Measurements from ENCODE around the gene NOB1. TPM values are rescaled to one million over a fixed set of nuclear protein-coding genes. Genes with fewer than 3 reads are reported as not detected.
"Not testable (repeated sequence)": the region's sequence is repeated elsewhere in the genome, so short reads cannot be mapped to it uniquely, and the experiment has no call there.

Gene NOB1
- 42.0 TPM for polyA plus RNA-seq (2013, experiment 1 of 2; ENCODE audit: insufficient read length)
- 38.9 TPM for polyA plus RNA-seq (2013, experiment 2 of 2; ENCODE audit: insufficient read length)

DNA sequence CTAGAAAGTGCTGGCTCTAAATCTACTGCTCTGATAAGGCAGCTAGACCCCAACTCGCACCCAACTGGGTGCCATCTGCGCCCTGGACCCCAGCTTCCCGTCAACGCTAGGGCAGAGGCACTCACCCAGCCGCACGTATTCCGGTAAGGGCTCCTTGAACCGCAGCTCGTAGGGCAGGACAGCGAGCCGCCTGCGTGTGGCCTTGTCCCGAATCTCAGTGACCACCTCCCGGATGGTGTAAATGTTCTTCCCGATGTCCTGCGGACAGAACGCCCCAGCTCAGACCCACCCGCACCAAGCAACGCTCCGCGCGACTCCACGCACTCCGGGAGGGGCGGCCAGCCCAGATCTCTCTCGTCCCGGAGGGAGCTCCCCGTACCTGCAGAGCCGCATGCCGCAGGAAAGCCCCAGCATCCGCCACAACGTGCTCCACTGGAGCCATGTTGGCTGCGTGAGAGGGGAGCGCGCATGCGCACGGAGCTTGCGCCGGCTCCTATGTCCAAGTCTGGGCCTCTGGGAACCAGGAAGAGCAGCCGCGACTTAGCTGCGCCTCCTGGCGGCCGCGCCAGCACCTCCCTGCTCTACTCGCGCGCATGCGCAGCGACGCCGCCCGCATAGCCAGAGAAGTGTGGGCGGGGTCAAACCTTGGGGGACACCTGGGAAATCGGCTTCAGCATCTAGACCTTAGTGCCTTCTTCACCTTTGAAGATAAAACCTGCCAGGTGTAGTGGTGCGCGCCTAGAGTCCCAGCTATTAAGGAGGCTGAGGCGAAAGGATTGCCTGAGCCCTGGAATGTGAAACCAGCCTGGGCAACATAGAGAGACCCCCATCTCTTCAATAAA lies at the start of gene NOB1:
Gene NOB1, minus strand, starts transcription at position 458 of the 842 bp plus-strand sequence. Its CDS starts 16 bp downstream, at position 442.
- peak; percentile 95 for DNase-seq

DNA sequence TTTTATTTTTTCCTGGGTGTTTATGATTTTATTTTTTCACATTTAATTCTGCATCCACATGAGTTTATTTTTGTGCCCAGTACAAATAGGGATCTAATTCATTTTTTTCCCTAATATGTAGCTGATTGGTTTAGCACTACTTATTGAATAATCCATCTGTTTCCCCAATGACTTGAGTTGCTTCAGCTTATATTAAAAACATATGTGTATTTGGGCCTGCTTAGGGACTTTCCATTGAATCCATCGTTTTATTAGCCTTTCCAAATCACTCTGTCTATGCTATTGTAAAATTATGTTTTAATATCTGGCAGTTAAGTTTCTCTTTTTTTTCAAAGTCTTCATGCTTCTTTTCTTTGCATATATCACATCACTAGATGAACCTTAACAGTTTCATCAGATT lies 49.6 kb upstream of the NOB1 start:
- DNase-seq, result no peak

DNA sequence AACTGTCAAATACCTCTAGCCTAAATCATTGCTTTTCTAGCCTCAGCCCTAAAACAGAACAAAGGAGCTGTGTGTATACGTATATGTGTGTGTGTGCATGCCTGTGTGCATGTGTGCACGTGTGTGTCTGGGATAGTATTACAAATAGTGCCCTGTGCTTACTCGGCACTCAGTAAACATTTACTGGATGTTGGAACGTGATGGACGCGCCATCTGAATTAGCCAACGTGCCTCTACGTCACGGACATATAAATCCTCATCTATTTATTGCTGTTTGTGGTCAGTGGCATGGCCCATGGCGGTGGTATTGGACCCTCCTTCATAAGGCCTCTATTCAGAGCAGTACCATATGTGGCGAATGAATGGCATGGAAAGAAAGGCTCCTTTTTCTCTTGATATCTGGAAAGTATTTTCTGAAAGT lies 44.9 kb upstream of the NOB1 start:
- no peak for DNase-seq

DNA sequence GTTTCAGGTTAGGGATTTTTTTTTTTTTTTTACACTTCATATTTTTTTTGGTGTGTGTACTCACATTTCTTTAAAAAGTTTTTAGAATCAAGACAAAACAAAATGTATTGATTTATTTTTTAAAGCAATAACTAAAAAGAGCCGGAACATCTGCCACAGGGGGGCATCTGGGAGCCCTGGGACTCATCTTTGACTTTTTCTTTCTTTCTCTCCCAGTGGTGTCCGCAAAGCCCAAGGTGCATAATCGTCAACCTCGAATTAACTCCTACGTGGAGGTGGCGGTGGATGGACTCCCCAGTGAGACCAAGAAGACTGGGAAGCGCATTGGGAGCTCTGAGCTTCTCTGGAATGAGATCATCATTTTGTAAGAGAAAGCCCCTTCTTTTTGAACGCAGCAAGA lies 43.7 kb upstream of the NOB1 start:
- DNase-seq, result no peak

DNA sequence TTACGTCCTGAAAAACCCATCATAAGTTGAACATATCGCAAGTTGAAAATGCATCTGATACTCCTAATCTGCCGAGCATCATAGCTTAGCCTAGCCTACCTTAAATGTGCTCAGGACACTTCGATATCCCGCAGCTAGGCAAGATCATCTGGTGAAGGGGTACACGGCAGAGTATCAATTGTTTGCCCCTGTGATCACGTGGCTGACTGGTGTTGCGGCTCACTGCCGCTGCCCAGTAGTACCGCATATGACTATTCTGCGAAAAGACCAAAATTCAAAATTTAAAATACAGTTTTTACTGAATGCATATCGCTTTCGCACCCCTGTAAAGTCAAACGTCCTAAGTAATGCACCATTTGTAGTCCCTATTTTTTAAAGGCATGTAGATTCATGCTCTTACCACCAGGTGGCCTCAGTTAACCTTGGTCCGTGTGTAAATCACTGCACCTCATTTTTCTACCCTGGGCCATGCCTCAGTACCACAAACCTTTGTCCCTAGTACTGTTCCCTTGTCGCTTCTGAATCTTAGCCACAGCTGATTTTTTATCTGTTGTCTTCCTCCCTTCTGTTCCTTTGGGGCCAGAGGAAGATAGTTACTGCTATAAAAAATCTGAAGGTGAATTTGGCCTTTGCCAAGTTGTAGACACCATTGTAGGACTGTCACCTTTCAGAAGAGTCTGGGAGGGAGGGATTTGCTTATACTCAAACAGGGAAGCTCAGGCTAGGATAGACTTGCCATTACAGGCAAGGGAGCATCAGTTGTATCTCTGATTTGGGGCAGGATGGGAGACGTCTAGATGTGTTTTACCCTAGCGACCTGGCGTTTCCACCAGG lies 41.8 kb upstream of the NOB1 start:
- DNase-seq, result peak; percentile 70

DNA sequence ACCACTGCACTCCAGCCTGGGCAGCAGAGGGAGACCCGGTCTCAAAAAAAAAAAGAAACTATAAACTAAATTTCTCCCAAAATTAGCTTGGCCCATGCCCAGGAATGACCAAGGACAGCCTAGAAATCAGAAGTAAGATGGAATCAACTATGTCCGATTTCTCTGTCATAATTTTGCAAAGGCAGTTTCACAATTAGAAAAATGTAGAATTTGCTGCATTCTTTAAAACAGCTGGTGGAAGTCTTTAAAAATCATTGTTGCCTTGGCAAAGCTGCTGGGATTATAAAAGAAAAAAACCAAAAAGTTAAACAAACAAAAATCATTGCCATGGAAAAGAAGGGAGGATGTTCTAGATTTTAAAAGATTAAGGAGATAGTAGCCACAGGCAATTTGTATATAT lies 39.8 kb upstream of the NOB1 start:
- no peak for DNase-seq

DNA sequence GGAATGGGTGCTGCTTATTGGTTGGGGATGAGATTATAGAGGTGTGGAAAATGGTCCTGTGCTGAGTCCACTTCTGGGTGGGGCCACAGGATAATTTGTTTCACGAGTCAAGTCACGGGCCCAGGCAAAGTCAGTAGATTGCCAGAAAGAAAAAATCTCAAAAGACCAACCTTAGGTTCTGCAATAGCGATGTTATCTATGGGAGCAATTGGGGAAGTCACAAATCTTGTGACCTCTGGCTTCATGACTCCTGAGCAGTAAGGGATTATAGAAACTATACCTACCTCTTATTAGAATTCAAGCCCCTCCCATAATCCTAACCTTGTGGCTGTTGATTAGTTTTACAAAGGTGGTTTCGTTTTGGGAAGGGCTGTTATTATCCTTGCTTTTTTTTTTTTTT lies 38.8 kb upstream of the NOB1 start:
- DNase-seq, result no peak

DNA sequence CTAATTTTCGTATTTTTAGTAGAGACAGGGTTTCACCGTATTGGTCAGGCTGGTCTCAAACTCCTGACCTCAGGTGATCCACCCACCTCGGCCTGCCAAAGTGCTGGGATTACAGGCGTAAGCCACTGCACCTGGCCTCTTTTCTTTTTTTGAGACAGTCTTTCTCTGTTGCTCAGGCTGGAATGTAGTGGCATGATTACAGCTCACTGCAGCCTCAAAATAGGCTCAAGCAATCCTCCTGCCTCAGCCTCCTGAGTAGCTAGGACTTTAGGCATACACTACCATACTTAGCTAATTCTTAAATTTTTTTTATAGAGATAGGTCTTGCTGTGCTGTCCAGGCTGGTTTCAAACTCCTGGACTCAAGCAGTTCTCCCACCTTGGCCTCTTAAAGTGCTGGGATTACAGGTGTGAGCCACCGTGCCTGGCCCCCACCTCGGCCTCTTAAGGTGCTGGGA lies 36.7 kb upstream of the NOB1 start:
- not testable (repeated sequence) for DNase-seq

DNA sequence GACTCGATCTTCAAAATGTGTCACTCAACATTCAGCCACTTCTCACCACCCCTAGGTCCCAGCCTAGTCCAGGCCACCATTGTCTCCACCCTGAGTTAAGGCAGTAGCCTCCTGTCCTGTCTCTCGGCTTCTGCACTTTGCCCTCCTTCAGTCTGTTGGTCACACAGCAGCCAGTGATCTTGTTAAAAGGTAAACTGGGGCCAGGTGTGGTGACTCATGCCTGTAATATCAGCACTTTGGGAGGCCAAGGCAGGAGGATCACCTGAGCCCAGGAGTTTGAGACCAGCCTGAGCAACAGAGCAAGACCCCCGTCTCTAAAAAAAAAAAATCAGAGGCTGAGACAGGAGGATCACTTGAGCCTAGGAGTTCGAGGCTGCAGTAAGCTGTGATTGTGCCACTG lies 33.2 kb upstream of the NOB1 start:
- no peak for DNase-seq

DNA sequence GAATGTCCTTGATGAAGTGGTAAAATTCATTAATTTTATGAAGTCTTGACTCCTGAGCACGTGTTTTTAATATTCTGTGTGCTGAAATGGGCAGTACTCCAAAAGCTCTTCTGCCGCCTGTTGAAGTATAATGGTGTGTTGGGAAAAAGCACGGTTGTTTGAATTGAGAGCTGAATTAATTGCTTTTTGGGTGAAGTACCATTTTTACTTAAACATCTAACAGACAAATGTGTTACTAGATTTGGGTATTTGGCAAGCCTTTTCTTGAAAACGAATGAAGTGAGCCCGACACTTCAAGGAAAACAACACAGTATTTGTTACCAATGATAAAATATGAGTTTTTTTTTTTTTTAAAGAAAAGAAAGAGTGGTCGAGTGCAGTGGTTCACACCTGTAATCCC lies 29.9 kb upstream of the NOB1 start:
- DNase-seq, result no peak

DNA sequence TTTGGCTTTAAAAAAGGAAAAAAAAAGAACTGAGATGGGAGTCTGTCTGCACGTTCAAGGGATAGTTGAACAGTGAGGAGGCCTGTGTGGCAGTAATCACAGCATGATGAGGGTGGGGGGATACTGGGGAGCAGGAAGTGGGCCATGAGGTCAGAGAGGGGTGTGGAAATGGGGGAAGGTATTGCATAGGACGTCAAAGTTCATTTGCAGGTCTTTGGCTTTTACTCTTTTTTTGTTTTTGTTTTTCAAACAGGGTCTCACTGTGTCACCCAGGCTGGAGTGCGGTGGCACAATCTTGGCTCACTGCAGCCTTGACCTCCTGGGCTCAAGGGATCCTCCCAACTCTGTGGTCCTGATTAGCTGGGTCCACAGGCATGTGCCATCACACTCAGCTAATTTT lies 26.4 kb upstream of the NOB1 start:
- DNase-seq, result no peak

DNA sequence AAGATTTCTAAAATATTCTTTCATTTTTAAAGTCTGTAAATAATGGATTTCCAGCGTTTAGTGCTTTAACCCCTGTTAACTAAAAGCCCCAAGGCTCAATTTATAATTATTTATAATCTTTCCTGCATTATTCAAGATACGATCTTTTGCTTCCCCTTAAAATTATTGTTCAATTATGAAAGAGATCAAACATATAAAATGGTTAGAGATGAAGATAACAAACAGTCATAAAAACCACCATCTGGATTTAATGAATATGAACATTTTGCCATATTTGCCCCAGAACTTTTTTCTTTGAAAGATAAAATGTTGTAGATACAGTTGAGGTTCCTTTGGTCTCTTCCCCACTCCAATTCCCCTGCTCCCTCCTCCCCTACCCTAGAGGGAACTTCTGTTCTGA lies 25.0 kb upstream of the NOB1 start:
- DNase-seq, result no peak

DNA sequence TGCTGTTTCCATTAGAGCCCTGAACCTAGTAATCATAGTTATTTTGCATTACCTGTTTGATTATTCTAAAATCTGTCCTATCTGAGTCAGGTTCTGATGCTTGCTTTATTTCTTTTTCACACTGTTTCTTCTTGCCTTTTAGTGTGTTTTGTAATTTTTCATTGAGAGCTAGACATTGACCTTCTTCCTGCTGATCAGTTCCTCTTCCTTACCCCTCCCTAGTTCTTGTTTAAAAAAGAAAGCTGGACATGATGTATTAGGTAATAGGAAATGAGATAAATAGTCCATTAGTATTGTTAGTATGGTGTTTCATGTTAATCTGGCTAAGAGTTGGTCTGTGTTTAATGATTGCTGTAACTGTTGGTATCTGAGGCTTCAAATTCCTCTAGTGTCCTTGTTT lies 20.8 kb upstream of the NOB1 start:
- DNase-seq, result no peak

DNA sequence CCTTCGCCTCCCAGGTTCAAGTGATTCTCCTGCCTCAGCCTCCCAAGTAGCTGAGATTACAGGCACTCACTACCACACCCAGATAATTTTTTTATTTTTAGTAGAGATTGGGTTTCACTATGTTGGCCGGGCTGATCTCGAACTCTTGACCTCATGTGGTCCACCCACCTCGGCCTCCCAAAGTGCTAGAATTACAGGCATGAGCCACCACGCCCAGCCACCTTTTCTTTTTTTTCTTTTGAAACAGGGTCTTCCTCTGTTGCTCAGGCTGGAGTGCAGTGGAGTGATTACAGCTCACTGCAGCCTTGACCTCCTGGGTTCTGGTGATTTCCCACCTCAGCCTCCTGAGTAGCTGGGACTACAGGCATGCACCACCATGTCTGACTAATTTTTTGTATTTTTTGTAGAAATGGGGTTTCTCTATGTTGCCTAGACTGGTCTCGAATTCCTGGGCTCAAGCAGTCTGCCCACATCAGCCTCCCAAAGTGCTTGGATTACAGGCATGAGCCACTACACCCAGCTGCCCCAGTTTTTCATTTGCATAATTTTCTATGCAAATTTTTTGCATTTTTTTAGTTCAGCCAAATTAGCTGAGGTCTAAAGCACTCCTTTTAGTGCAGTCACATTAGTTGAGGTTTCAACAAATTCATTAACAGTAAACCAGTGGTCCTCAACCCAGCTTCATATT lies 18.7 kb upstream of the NOB1 start:
- no peak for DNase-seq

DNA sequence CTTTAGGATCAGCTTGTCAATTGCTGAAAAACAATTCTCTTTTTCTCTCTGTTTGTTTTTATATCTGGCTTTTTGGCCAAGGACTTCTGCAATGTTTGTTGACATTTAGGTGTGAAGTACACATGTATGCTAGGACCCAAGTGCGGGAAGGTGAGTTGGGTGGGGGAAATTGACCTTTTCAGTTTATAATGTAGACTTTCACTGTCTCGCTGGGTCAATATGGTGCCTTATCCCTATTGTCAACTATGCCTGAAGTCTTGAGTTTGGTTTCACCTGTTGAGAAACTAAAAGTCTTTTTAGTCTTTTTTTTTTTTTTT lies 16.9 kb upstream of the NOB1 start:
- no peak for DNase-seq

DNA sequence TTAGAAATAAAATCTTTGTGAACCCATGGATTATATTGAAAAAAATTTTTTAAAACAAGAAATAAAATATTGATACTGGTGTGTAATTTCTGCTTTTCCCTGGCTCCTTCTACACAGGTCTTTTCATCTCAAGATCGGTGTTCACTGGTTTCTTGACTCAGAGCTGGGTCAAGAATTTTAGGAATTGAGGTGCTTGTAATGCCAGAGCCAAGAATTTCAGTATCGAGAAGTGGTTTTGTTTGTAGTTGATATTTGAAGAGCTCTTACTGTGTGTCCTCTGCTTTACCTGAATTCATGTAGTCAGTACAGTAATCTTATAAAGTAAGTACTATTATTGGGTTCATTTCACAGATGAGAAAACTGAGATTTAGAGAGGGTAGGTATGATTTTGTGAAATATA lies 14.7 kb upstream of the NOB1 start:
- no peak for DNase-seq

DNA sequence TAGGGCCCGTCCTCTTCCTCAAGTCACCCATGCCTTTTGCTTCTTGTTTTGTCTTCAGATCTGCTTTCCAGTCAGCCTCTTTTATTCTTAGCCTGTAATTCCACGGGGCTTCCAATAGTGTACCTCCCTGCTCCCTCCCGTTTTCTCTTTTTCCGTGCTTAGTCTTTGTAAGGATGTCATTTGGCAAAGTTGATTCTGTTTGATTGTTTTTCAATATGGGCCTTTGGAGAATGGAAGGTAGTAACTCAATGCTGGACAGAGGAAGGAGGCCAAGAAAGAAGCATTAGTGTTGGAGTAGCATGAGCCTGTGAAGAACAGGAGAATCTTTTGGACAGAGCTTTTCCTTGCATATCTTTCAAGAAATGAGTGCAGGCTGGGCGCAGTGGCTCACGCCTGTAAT lies 13.9 kb upstream of the NOB1 start:
- DNase-seq, result no peak

DNA sequence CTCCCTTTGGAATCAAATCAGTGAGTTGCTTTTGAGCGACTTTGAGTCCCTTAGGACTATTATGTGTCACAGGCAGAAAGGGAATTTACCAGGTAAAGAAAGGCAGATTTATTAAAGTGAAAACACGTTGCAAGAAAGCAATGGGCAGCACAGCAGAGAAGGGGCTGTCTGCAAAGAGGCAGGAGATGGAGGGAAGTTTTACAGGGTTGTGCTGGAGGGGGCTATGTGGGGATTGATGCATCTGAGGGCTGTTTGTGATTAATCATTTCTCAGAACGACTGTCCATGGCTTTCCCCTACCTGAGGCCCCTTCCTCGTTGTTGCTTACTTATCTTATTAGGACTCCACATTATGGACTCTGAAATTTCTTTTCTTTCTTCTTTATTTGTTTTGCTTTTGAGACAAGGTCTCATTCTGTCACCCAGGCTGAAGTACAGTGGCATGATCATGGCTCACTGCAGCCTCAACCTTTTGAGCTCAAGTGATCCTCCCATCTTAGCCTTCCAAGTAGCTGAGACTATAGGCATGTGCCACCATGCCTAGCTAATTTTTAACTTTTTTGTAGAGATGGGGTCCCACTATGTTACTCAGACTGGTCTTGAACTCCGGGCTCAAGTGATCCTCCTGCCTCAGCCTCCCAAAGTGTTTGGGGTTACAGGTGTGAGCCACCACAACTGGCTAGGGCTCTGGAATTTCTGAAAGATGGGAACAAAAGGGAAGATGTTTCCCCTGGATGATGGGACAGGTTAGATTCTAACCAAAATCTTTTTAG lies 12.9 kb upstream of the NOB1 start:
- DNase-seq, result no peak

DNA sequence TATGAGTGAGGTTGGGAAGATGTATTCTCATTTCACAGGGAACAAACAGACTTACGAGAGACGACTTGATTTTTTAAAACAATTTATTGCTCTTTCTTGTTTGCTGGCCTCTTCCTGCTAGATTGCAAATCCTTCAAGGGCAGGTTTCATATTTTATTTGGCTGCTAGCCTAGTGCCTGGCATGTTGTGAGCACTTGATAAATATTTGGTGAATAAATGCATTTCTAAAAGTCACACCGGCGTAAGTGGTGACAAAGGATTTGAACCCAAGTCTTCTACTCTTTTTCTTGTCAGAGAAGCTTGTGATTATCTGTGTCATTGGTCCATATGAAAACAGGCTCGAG lies 8.8 kb upstream of the NOB1 start:
- no peak for DNase-seq

DNA sequence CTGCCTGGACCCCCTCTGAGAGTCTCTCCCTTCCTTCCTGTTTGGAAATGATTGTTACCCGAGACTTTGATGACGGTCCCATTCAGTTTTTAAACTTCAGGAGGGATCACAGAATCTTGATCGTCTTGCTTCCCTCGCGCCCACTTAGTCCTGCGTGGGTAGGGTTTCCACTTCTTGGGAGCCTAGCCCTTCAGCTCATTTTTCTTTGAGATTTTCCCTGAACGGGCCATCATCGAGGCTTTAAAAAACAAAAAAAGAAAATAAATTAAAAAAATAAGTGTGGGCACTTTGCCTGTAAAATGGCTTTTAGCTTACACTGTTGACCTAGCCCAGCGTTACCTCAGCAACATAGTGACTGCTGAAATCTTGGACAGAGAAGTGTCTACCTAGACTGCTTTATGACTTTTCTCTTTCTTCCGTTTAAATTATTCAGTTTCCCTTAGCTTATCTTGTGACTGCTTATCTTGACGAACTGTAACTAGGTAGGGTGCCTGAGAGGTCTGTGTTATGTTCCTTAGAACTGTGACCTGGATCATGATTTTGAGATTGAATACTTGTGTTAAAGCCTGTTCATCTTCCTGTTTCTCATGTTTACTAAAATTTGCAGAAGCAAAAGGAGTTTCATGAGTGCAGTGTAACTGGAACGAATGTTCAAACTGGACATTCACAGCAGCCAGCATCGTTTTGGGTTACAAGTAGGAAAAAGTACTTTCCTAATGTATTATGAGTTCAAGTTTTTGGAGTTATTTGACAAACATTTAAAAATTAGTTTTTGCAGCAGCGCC lies 8.3 kb upstream of the NOB1 start:
- no peak for DNase-seq

DNA sequence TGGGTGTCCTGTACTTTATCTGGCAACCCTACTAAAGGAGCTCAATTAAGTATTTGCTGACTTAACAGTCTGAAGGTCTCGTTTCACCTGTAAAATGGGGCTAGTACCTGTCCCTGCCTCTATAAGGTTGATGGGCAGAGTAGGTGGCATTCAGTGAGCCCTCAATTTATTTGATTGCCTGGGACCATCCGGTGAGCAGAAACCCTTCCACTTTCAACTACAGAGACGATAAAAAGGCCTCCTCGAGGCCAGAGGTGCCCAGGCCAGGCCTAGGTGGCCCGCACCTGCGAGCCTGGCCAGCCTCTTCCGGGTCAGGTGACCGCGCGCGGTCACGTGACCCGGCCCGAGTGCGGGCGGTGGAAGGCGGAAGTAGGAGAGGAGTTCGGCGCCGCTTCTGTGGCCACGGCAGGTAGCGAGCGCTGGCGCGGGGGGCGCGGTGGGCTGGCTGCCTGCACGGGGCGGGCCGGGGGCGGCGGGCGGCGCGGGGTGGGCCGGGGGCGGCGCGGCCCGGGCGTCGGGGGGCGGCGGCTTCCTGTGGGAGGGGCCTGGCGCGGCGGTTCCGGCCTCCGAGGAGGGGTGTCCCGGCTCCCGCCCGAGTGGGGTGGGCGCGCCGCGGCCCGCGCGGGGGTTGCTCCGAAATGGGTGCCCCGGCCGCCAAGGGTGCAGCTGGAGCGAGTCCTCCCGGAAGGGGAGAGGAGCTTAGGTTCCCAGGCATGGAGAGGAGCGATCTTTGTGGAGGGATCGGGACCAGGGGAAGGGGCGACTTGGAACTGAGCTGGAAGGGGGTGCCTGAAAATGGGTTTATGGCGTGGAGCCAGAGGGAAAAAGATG lies 7.5 kb upstream of the NOB1 start, which contains the start of gene WWP2:
Gene WWP2, plus strand, starts transcription at position 350 of the 831 bp plus-strand sequence. CDS start 24,679 bp downstream, outside the sequence.
- peak; percentile 71 for DNase-seq

Measured in fibroblast of skin of scalp (primary cell).